Lung (tissue), 12 donors: ENCODE data around the gene TMEM263. TPM values are rescaled to one million over a fixed set of nuclear protein-coding genes. Genes with fewer than 3 reads are reported as not detected.

Experiments
- ATAC-seq: fragments of 200-7000 bp; cut with Tn5 transposase; one replicate; pipeline ENCODE4 v1.9.1; 2020; ENCODE audit warnings: moderate number of reproducible peaks; ENCODE audit not compliant: insufficient read depth, low FRiP score
- DNase-seq, 3 donors: peaks; one replicate each; pipeline ENCODE4 v3.0.0-alpha.2; 2013 to 2017
- H3K27ac ChIP-seq, 2 donors: one replicate each; pipeline ENCODE4 v1.5.1; 2013; ENCODE audit warnings: mild to moderate bottlenecking in 2 of 2, moderate library complexity in 2 of 2, control low read depth in 1 of 2, inconsistent platforms in 1 of 2, low read depth in 1 of 2, low read length in 1 of 2
- H3K27me3 ChIP-seq, 3 donors: one replicate each; pipeline ENCODE4 v1.5.1; 2013; ENCODE audit warnings: low read length in 2 of 3; ENCODE audit not compliant: control insufficient read depth in 3 of 3, insufficient read depth in 3 of 3
- H3K36me3 ChIP-seq, 4 donors: one replicate each; pipeline ENCODE4 v1.5.1; 2013; ENCODE audit warnings: low read length in 4 of 4, mild to moderate bottlenecking in 1 of 4, moderate library complexity in 1 of 4; ENCODE audit not compliant: control insufficient read depth in 4 of 4, insufficient read depth in 4 of 4
- H3K4me1 ChIP-seq, 5 donors: one replicate each; pipeline ENCODE4 v1.5.1; 2013; ENCODE audit warnings: low read length in 5 of 5, mild to moderate bottlenecking in 2 of 5, moderate library complexity in 1 of 5; ENCODE audit not compliant: control insufficient read depth in 5 of 5, insufficient read depth in 5 of 5
- H3K4me3 ChIP-seq: one replicate; pipeline ENCODE4 v1.5.1; 2013; ENCODE audit warnings: mild to moderate bottlenecking, control low read depth, moderate library complexity
- H3K9ac ChIP-seq, 2 donors: one replicate each; pipeline ENCODE4 v1.5.1; 2013; ENCODE audit warnings: low read length in 2 of 2, control low read depth in 1 of 2; ENCODE audit not compliant: insufficient read depth in 1 of 2
- H3K9me3 ChIP-seq, 4 donors: one replicate each; pipeline ENCODE4 v1.5.1; 2013; ENCODE audit warnings: low read length in 3 of 4, mild to moderate bottlenecking in 1 of 4, moderate library complexity in 1 of 4; ENCODE audit not compliant: control insufficient read depth in 4 of 4, insufficient read depth in 3 of 4
- CTCF ChIP-seq: IDR thresholded peaks from 2 replicates; pipeline ENCODE4 v1.5.1; 2012; ENCODE audit warnings: mild to moderate bottlenecking; ENCODE audit errors: control extremely low read depth, extremely low read depth
- WGBS, 2 donors: extraction: QIAGEN DNeasy Blood & Tissue Kit; methylation state at CpG; one replicate each; pipeline ENCODE4 v1.1.7; 2013; 5-methylcytosine and 5-hydroxymethylcytosine counted together
- polyA plus RNA-seq, 2 donors: library from polyadenylated mRNA; stranded (reverse); fragments of 200-250 nt; gene quantifications; one replicate each; pipeline ENCODE4 v1.2.1, GENCODE V29; 2013
- total RNA-seq, 2 donors: library from RNA; depleted of rRNA in 1 of 2; stranded (reverse); fragments of >200 nt in 1 of 2; gene quantifications; one replicate each; pipeline ENCODE4 v1.2.1, GENCODE V29; 2014 to 2021
- donor health status: control.
- donor health status: control.
- donor health status: Bipolar disorder and iron deficiency.
- donor health status: healthy.
- donor health status: DM: yes; HTN: yes; CAD: no.

Gene TMEM263
- total and polyA plus RNA-seq, 4 donors = 9.6 to 73.9 (median 22.2) TPM

DNA sequence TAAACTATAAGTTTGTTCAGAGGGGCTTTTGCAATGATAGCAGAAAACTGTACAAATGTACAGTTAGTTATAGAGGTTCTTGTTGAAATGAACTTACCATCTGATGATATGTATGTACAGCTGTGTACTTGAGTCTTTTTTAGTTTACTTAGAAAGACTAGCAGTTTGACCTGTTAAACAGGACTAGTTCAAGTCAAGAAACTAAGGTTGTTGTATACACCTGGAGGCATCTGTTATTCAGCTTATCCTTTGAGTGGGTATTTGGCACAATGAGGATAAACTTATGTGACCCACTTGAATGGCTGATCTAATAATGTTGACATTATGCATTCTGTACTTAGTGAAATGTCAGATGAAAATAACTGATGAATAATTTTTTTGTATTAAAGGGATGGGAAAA, 17.8 kb downstream of the TMEM263 start:
- ATAC-seq = no peak
- peaks cover 2 to 27% (median 16%) of the 10 kb centered on the region in 5 donors for H3K4me1 ChIP-seq
- H3K27me3 ChIP-seq = no peaks in the 10 kb centered on the region
- no peak for TF ChIP-seq CTCF
- H3K27ac ChIP-seq = no peak overlapping the region
- no peak overlapping the region for H3K9ac ChIP-seq
- no peak for DNase-seq
- H3K36me3 ChIP-seq = peaks cover 4 to 43% (median 8%) of the 10 kb centered on the region in 4 donors
- no peaks in the 10 kb centered on the region for H3K9me3 ChIP-seq
- no peak overlapping the region for H3K4me3 ChIP-seq

DNA sequence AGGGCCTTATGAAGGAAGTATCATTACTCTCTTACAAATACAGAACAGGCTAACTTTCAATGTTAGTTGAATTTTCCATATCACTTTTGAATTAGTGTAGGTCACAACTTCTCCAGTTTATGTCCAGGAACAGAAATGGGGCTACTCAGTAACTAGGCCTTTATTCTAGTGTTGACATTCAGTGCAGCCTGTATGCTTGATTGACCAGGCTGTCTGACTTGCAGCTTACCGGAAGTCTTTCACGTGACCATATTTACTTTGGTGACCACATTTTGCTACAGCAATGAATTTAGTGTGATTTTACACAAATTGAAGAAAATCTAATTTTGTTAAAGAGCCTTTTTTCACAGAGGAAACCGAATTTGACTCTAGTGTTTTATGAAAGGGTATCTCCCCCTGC, 18.8 kb downstream of the TMEM263 start:
- peaks cover 2 to 27% (median 17%) of the 10 kb centered on the region in 5 donors for H3K4me1 ChIP-seq

GRCh38 chr12:106975098-106975497, 19.4 kb downstream of the TMEM263 start:
- no peak for TF ChIP-seq CTCF
- H3K27ac ChIP-seq = peak overlapping the region in 1 of 2 donors; percentile 87

More for the DNA sequence above, 18.8 kb downstream of the TMEM263 start:
- no peak for TF ChIP-seq CTCF
- ATAC-seq (no peak), DNase-seq (no peak)
- Histone ChIP-seq H3K27me3 (no peaks in the 10 kb centered on the region), H3K36me3 (peaks cover 4 to 39% (median 8%) of the 10 kb centered on the region in 4 donors), H3K9ac (no peak overlapping the region), H3K4me3 (no peak overlapping the region), H3K27ac (no peak overlapping the region), H3K9me3 (no peaks in the 10 kb centered on the region)
- WGBS, 2 donors = 62 to 66% methylated on average over 3 of the region's 3 CpGs

DNA sequence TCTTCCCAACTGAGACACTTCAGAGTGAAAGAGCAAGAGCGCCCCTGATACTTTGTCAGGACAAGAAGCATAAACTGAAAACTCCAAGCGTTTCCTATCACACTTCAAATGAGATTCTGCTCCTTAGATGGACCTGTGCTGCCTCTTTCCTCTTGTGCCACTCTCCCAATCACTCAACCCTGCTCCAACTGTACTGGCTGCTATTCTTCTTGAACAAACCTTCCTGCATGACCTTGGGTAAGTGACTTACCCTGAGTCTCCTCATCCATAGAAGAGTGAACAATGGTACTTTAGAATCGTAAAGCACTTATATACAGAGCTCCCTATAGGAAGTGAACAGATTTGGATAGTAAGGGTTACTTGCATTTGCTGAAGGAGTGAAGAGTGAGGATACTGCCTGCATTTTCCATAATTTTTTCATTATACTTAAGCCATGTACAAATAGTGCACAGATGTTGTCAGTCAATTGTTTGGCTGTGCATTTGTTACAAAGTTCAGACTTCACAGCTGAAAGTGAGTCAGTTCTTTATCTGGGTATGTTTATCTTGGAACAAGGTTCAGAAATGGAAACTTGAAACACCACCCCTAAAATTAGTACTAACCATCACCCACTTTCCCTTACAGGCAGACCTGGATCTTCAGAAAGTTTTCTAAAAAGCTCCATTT, 20.4 kb downstream of the TMEM263 start:
- Histone ChIP-seq H3K9ac (no peak overlapping the region), H3K27me3 (no peaks in the 10 kb centered on the region), H3K9me3 (no peaks in the 10 kb centered on the region), H3K4me3 (no peak overlapping the region), H3K36me3 (peaks cover 3 to 30% (median 5%) of the 10 kb centered on the region in 4 donors), H3K27ac (peak overlapping the region in 1 of 2 donors; percentile 94), H3K4me1 (peaks cover 2 to 28% (median 21%) of the 10 kb centered on the region in 5 donors)
- ATAC-seq (no peak), DNase-seq (no peak)
- 78 to 94% methylated on average over 3 of the region's 3 CpGs for WGBS, 2 donors
- no peak for TF ChIP-seq CTCF

More at GRCh38 chr12:106975098-106975497, 19.4 kb downstream of the TMEM263 start:
- no peak overlapping the region for H3K4me3 ChIP-seq
- H3K9ac ChIP-seq = no peak overlapping the region
- no peaks in the 10 kb centered on the region for H3K27me3 ChIP-seq
- peaks cover 2 to 27% (median 17%) of the 10 kb centered on the region in 5 donors for H3K4me1 ChIP-seq
- 97 to 98% methylated on average over 8 of the region's 8 CpGs for WGBS, 2 donors
- H3K36me3 ChIP-seq = peaks cover 4 to 39% (median 8%) of the 10 kb centered on the region in 4 donors
- DNase-seq = no peak
- H3K9me3 ChIP-seq = no peaks in the 10 kb centered on the region
- ATAC-seq = no peak
